PC-3 (cell line): ENCODE data around the gene NADSYN1.

Source experiments
- CTCF ChIP-seq: fragments of 300-600 bp; sonication (generic); conservative IDR thresholded peaks from 2 replicates; pipeline ENCODE4 v1.5.1; 2017; ENCODE audit warnings: antibody characterized with exemption, low read depth, mild to moderate bottlenecking, low read length
- EZH2 ChIP-seq: fragments of 300-600 bp; sonication (generic); IDR thresholded peaks from one replicate; pipeline ENCODE4 v1.6.1; 2017; ENCODE audit warnings: antibody characterized with exemption, mild to moderate bottlenecking, low read length; ENCODE audit not compliant: unreplicated experiment
- EZH2phosphoT487 ChIP-seq: fragments of 300-600 bp; sonication (generic); IDR thresholded peaks from 2 replicates; pipeline ENCODE4 v1.6.1; 2018; ENCODE audit warnings: mild to moderate bottlenecking, antibody characterized with exemption, low read length, borderline replicate concordance

GRCh38 chr11:71525938-71526495, 73.0 kb downstream of the NADSYN1 start:
- no peak for TF ChIP-seq CTCF
- no peak for TF ChIP-seq EZH2
- no peak for TF ChIP-seq EZH2phosphoT487
